Thyroid gland (tissue), 4 donors: ENCODE measurements around the gene RIN1. TPM values are rescaled to one million over a fixed set of nuclear protein-coding genes. Genes with fewer than 3 reads are reported as not detected.
"Not testable (repeated sequence)": the region's sequence is repeated elsewhere in the genome, so short reads cannot be mapped to it uniquely, and the experiment has no call there.

ENCODE experiments used
- DNase-seq, 2 donors: peaks; one replicate each; pipeline ENCODE4 v3.0.0-alpha.2; 2019
- H3K27ac ChIP-seq, 3 donors: fragments of 200-600 bp; sonication (generic); 1 replicate in 2 of 3; 2 replicates in 1 of 3; pipeline ENCODE4 v1.5.1; 2016 to 2019; ENCODE audit warnings: mild to moderate bottlenecking in 1 of 3, moderate library complexity in 1 of 3
- H3K27me3 ChIP-seq: fragments of 200-600 bp; sonication (generic); one replicate; pipeline ENCODE4 v1.5.1; 2019
- H3K36me3 ChIP-seq, 2 donors: fragments of 200-600 bp; sonication (generic); one replicate each; pipeline ENCODE4 v1.5.1; 2016 to 2019
- H3K4me1 ChIP-seq, 2 donors: fragments of 200-600 bp; sonication (generic); one replicate each; pipeline ENCODE4 v1.5.1; 2017 to 2019
- H3K4me3 ChIP-seq, 3 donors: fragments of 200-600 bp; sonication (generic); replicated peaks in 1 of 3; 1 replicate in 2 of 3; 2 replicates in 1 of 3; pipeline ENCODE4 v1.5.1; 2016; ENCODE audit warnings: mild to moderate bottlenecking in 1 of 3
- H3K9me3 ChIP-seq: fragments of 200-600 bp; sonication (generic); one replicate; pipeline ENCODE4 v1.5.1; 2017
- CTCF ChIP-seq, 6 experiments: fragments of 200-600 bp in 3 of 6; fragments of 450-650 bp in 3 of 6; sonication (generic) in 3 of 6; IDR thresholded peaks; one replicate each; pipeline ENCODE4 v1.5.1; 2016 to 2019; ENCODE audit warnings: antibody characterized with exemption in 6 of 6, mild to moderate bottlenecking in 2 of 6, inconsistent platforms in 1 of 6, moderate library complexity in 1 of 6
- POLR2A ChIP-seq, 2 donors: fragments of 450-650 bp; IDR thresholded peaks; one replicate each; pipeline ENCODE4 v1.6.1; 2017; ENCODE audit warnings: antibody characterized with exemption in 2 of 2, mild to moderate bottlenecking in 2 of 2, moderate library complexity in 1 of 2
- WGBS, 2 donors: methylation state at CpG; one replicate each; pipeline ENCODE4 v1.1.5; 2017; 5-methylcytosine and 5-hydroxymethylcytosine counted together
- intact Hi-C: fragments of 100-400 bp; cut with DNase I; formaldehyde crosslinking; loops from one replicate; pipeline ENCODE4 v1.15.1; 2023
- total RNA-seq, 4 donors: library from RNA; depleted of rRNA; stranded (reverse); fragments of >200 nt; gene quantifications; one replicate each; pipeline ENCODE4 v1.2.3, GENCODE V29; 2016

RIN1 gene
- total RNA-seq, 4 donors from 2014 or later: 1.3 to 7.9 (median 2.2) TPM

GRCh38 chr11:66362481-66363147, 26.4 kb upstream of the RIN1 start:
- Histone ChIP-seq H3K27me3 (no peaks in the 10 kb centered on the region), H3K27ac (no peak overlapping the region), H3K4me1 (no peaks in the 10 kb centered on the region), H3K36me3 (no peaks in the 10 kb centered on the region), H3K9me3 (no peaks in the 10 kb centered on the region), H3K4me3 (no peak overlapping the region)
- WGBS, 2 donors: 79 to 85% methylated on average over 9 of the region's 9 CpGs
- intact Hi-C loops: no loop called here
- no peak for DNase-seq
- TF ChIP-seq CTCF (IDR thresholded peaks at IDR 0.05) (no peak), POLR2A (IDR thresholded peaks at IDR 0.05) (no peak)

GRCh38 chr11:66361502-66361941, 25.3 kb upstream of the RIN1 start:
- no peaks in the 10 kb centered on the region for H3K27me3 ChIP-seq
- H3K36me3 ChIP-seq: no peaks in the 10 kb centered on the region
- H3K27ac ChIP-seq: no peak overlapping the region
- 80 to 86% methylated on average over 6 of the region's 6 CpGs for WGBS, 2 donors
- no peak for DNase-seq
- intact Hi-C loops: no loop called here
- H3K4me1 ChIP-seq: no peaks in the 10 kb centered on the region
- H3K4me3 ChIP-seq: no peak overlapping the region
- no peak for TF ChIP-seq POLR2A (IDR thresholded peaks at IDR 0.05)
- TF ChIP-seq CTCF (IDR thresholded peaks at IDR 0.05): no peak
- H3K9me3 ChIP-seq: no peaks in the 10 kb centered on the region

- no peak for DNase-seq
- TF ChIP-seq CTCF (IDR thresholded peaks at IDR 0.05): no peak
- no peak for TF ChIP-seq POLR2A (IDR thresholded peaks at IDR 0.05)
- H3K27ac ChIP-seq: no peak overlapping the region
- 95 to 98% methylated on average over 14 to 15 of the region's 15 CpGs for WGBS, 2 donors
- H3K4me1 ChIP-seq: no peaks in the 10 kb centered on the region
- no peaks in the 10 kb centered on the region for H3K36me3 ChIP-seq
- H3K4me3 ChIP-seq: no peak overlapping the region
- intact Hi-C loops: no loop called here
- no peaks in the 10 kb centered on the region for H3K9me3 ChIP-seq
- no peaks in the 10 kb centered on the region for H3K27me3 ChIP-seq
These were observed 24.3 kb upstream of the RIN1 start for GRCh38 chr11:66360406-66361073.

- Histone ChIP-seq H3K9me3 (no peaks in the 10 kb centered on the region), H3K4me3 (no peak overlapping the region), H3K27me3 (no peaks in the 10 kb centered on the region), H3K4me1 (no peaks in the 10 kb centered on the region), H3K36me3 (no peaks in the 10 kb centered on the region), H3K27ac (no peak overlapping the region)
- WGBS, 2 donors: 60 to 78% methylated on average over 2 to 3 of the region's 3 CpGs
- TF ChIP-seq CTCF (IDR thresholded peaks at IDR 0.05) (no peak), POLR2A (IDR thresholded peaks at IDR 0.05) (no peak)
- intact Hi-C loops: no loop called here
- no peak for DNase-seq
These were observed 23.4 kb upstream of the RIN1 start for GRCh38 chr11:66359662-66360087.

- intact Hi-C loops, DNase-seq, H3K27me3 ChIP-seq, H3K9me3 ChIP-seq, H3K27ac ChIP-seq, H3K4me3 ChIP-seq, H3K36me3 ChIP-seq: not testable (repeated sequence)
- 90 to 94% methylated on average over 8 of the region's 8 CpGs for WGBS, 2 donors
- peaks cover 10 to 13% of the 10 kb centered on the region in 2 donors for H3K4me1 ChIP-seq
These were observed 14.5 kb upstream of the RIN1 start for GRCh38 chr11:66350560-66351235.
